Natural killer cell treated with Interleukin-12 subunit alpha and Interleukin-12 subunit beta and Interleukin-15 and Interleukin-18, amount 100 ng/mL, for 72 hours (primary cell): ENCODE data around the gene LRRC38. TPM values are rescaled to one million over a fixed set of nuclear protein-coding genes. Genes with fewer than 3 reads are reported as not detected.

Experiments used
- ATAC-seq, 2 donors: fragments of 150-1000 bp; cut with Tn5 transposase in 1 of 2; sonication (Bioruptor Pico), chemical (Tn5 transposase) in 1 of 2; 2 replicates each; pipeline ENCODE4 v1.10.0; 2021
- DNase-seq: peaks from one replicate; pipeline ENCODE4 v3.0.0; 2022; ENCODE audit warnings: low spot score
- H3K27ac Mint-ChIP-seq, 2 donors: 1 replicate in 1 of 2; 2 replicates in 1 of 2; pipeline ENCODE4 v1.8.0; 2022; ENCODE audit warnings: mixed read lengths in 2 of 2, mild to moderate bottlenecking in 1 of 2, moderate library complexity in 1 of 2
- H3K27me3 Mint-ChIP-seq, 2 donors: 1 replicate in 1 of 2; 2 replicates in 1 of 2; pipeline ENCODE4 v1.8.0; 2022; ENCODE audit warnings: mixed read lengths in 2 of 2
- H3K36me3 Mint-ChIP-seq: one replicate; pipeline ENCODE4 v1.8.0; 2022; ENCODE audit warnings: mixed read lengths
- H3K4me1 Mint-ChIP-seq, 2 donors: 1 replicate in 1 of 2; 2 replicates in 1 of 2; pipeline ENCODE4 v1.8.0; 2022; ENCODE audit warnings: low read depth in 2 of 2, mixed read lengths in 2 of 2, mild to moderate bottlenecking in 1 of 2
- H3K4me3 Mint-ChIP-seq: one replicate; pipeline ENCODE4 v1.8.0; 2022; ENCODE audit warnings: mixed read lengths
- H3K9me3 Mint-ChIP-seq: 2 replicates; pipeline ENCODE4 v1.8.0; 2022; ENCODE audit warnings: mixed read lengths
- total RNA-seq, 2 donors: library from RNA; stranded (reverse); gene quantifications; one replicate each; pipeline ENCODE4 v1.2.3, GENCODE V29; 2022

LRRC38 gene
- total RNA-seq, 2 donors from 2014 or later, result not detected

- DNase-seq (no peak), ATAC-seq (peak in 1 of 2 donors; percentile 7)
- Mint-ChIP-seq H3K4me3 (no peak overlapping the region), H3K9me3 (no peaks in the 10 kb centered on the region), H3K27me3 (peaks cover 8 to 11% of the 10 kb centered on the region in 2 donors), H3K36me3 (no peaks in the 10 kb centered on the region), H3K4me1 (no peaks in the 10 kb centered on the region), H3K27ac (no peak overlapping the region)
Measured at GRCh38 chr1:13507075-13507474, 6.7 kb downstream of the LRRC38 start.

DNA sequence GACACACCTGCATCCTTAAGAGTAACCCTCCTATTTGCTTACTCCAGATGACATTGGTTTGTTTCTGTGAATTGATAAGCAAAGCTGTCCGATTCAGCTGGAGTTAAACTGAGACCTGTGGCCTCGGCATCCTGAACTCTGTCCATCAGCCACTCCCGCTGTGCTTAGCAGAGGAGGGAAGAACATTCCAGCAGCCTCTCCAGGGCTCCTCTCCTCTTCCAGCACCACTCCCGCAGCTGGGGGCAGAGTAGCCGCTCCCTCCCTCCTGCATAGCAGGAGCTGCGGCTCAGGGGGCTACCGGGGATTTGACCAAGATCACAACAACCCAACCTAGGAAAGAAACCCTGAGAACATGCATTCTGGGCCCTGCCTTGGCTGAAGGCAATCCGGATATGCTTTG, 8.8 kb downstream of the LRRC38 start:
- DNase-seq, result no peak

GRCh38 chr1:13500806-13501205, 13.0 kb downstream of the LRRC38 start:
- Mint-ChIP-seq H3K27ac (no peak overlapping the region), H3K4me1 (no peaks in the 10 kb centered on the region), H3K9me3 (no peaks in the 10 kb centered on the region), H3K36me3 (no peaks in the 10 kb centered on the region), H3K27me3 (peaks cover 11 to 30% of the 10 kb centered on the region in 2 donors), H3K4me3 (no peak overlapping the region)
- DNase-seq (no peak), ATAC-seq (no peak)

More for the DNA sequence above, 8.8 kb downstream of the LRRC38 start:
- H3K27me3 Mint-ChIP-seq, result peaks cover 11 to 13% of the 10 kb centered on the region in 2 donors
- H3K9me3 Mint-ChIP-seq, result no peaks in the 10 kb centered on the region
- no peaks in the 10 kb centered on the region for H3K4me1 Mint-ChIP-seq
- H3K36me3 Mint-ChIP-seq, result no peaks in the 10 kb centered on the region
- no peak overlapping the region for H3K27ac Mint-ChIP-seq
- ATAC-seq, result no peak
- H3K4me3 Mint-ChIP-seq, result no peak overlapping the region

GRCh38 chr1:13499422-13499821, 14.4 kb downstream of the LRRC38 start:
- Mint-ChIP-seq H3K36me3 (no peaks in the 10 kb centered on the region), H3K4me1 (no peaks in the 10 kb centered on the region), H3K4me3 (no peak overlapping the region), H3K27ac (no peak overlapping the region), H3K27me3 (peaks cover 9 to 37% of the 10 kb centered on the region in 2 donors), H3K9me3 (no peaks in the 10 kb centered on the region)
- DNase-seq (no peak), ATAC-seq (no peak)

DNA sequence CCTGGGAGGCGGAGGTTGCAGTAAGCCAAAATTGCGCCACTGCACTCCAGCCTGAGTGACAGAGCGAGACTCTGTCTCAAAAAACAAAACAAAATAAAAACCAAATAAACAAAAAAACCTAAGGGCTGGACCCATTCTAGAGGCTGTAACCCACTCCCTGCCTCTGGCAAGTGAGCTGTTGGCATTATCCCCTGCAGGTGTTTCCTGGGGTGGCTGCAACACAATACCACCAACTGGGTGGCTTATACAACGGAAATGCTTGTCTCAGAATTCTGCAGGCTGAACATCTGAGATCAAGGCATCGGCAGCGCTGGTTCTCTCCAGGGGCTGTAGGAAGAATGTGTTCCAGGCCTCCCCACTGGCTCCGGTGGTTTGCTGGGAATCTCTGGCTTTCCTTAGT, 15.2 kb downstream of the LRRC38 start:
- Mint-ChIP-seq H3K4me1 (no peaks in the 10 kb centered on the region), H3K9me3 (no peaks in the 10 kb centered on the region), H3K4me3 (no peak overlapping the region), H3K27ac (no peak overlapping the region), H3K27me3 (peaks cover 6 to 37% of the 10 kb centered on the region in 2 donors), H3K36me3 (no peaks in the 10 kb centered on the region)
- ATAC-seq (no peak), DNase-seq (no peak)

DNA sequence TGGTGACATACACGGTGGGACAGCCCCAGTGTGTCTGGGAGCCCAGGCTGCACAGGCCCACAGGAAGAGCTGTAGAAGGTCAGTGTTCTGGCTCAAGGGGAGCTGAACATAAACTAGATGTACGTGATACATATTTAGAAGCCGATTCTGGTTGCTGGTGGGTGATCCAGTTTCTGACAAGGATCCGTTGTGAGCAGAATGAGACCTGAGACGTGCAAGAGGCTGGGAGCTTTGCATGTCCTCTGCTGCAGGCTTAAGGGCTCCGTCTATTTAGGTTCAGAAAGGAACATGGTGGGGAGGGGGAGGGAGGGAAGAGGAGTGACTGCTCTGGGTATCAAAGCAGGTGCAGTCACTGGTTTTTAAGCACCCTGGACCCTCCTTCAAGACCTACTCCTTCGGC, 18.6 kb downstream of the LRRC38 start:
- Mint-ChIP-seq H3K27me3 (peaks cover 9 to 31% of the 10 kb centered on the region in 2 donors), H3K27ac (no peak overlapping the region), H3K36me3 (no peaks in the 10 kb centered on the region), H3K9me3 (no peaks in the 10 kb centered on the region), H3K4me3 (no peak overlapping the region), H3K4me1 (no peaks in the 10 kb centered on the region)
- no peak for ATAC-seq
- no peak for DNase-seq

GRCh38 chr1:13494712-13495111, 19.1 kb downstream of the LRRC38 start:
- Mint-ChIP-seq H3K9me3 (no peaks in the 10 kb centered on the region), H3K4me3 (no peak overlapping the region), H3K36me3 (no peaks in the 10 kb centered on the region), H3K27ac (no peak overlapping the region), H3K27me3 (peaks cover 9 to 30% of the 10 kb centered on the region in 2 donors), H3K4me1 (no peaks in the 10 kb centered on the region)
- DNase-seq (no peak), ATAC-seq (no peak)

DNA sequence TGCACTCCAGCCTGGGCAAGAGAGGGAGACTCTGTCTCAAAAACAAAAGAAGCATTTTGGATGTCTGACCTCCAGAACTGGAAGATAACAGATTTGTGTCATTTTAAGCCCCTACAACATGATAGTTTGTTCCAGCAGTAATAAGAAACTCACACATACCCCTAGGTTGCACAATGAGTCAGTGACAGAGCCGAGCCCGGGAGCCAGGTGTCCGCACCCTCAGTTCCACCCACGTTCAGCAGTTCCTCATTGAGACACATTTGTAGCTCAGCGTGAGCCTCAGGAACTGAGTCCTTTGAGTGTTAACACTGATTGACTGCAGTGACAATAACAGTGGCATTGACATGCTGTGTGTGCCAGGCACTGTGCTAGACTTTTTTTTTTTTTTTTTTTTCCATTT, 19.8 kb downstream of the LRRC38 start:
- H3K27me3 Mint-ChIP-seq, result peaks cover 10 to 25% of the 10 kb centered on the region in 2 donors
- no peak overlapping the region for H3K4me3 Mint-ChIP-seq
- no peaks in the 10 kb centered on the region for H3K9me3 Mint-ChIP-seq
- DNase-seq (no peak), ATAC-seq (no peak)
- H3K4me1 Mint-ChIP-seq, result no peaks in the 10 kb centered on the region
- H3K36me3 Mint-ChIP-seq, result no peaks in the 10 kb centered on the region
- no peak overlapping the region for H3K27ac Mint-ChIP-seq

DNA sequence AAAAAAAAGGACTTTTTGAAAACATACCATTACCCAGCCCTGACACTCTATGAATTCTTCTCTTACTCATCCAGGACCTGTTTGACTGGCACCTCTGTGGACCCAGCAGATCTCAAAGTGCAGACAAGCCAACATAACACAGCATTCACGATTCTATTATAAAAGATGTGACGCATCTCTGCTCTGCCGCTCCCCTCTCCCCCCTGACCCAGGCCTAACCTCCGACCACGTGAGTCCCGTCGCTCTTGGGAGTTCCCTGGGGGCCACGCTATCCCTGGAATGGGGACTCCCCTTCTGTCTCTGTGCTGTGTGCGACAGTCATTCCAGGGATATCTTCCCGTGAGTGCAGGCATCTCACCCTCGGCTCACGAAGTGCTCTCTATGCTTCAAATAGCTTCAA, 21.1 kb downstream of the LRRC38 start:
- Mint-ChIP-seq H3K27me3 (peaks cover 13 to 35% of the 10 kb centered on the region in 2 donors), H3K9me3 (no peaks in the 10 kb centered on the region), H3K27ac (no peak overlapping the region), H3K36me3 (no peaks in the 10 kb centered on the region), H3K4me1 (no peaks in the 10 kb centered on the region), H3K4me3 (no peak overlapping the region)
- DNase-seq, result no peak
- no peak for ATAC-seq

GRCh38 chr1:13487957-13488356, 25.8 kb downstream of the LRRC38 start:
- ATAC-seq, result no peak
- Mint-ChIP-seq H3K9me3 (no peaks in the 10 kb centered on the region), H3K36me3 (no peaks in the 10 kb centered on the region), H3K27ac (no peak overlapping the region), H3K4me3 (no peak overlapping the region), H3K4me1 (no peaks in the 10 kb centered on the region), H3K27me3 (peaks cover 23 to 38% of the 10 kb centered on the region in 2 donors)
- DNase-seq, result no peak

DNA sequence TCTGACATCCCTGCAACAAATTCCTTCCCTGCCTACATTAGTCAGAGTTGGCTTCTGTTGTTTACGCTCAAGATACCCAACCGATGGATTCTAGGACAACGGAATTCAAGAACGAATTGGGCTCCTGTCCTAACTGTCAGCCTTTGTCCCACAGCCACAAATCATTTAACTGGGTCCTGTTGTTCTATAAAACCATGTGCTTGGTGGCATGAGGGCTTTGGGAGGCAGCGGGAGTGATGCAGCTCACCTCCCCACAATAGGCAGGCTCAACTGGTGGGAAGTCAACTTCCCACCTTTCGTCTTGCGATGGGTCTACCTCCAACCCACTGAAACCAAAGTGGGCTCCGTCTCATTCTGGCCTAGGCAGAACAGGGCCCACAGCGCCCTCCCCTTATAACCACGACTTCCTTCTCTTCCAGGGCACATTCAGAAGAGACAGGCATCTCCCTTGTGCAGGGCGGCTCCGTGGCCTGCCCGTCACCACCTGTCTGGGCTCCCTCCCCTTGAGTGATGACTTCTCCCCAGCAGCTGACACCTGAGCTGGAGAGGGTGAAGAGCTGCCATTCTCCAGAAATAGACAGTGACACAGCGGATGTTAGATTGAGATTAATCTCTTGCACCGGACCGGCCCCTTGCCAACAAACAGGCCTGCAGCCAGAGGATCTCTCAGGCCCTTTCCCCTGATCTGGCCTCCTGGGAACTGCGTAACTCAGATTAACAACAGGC, 26.5 kb downstream of the LRRC38 start:
- Mint-ChIP-seq H3K9me3 (no peaks in the 10 kb centered on the region), H3K4me3 (no peak overlapping the region), H3K27me3 (peaks cover 19 to 37% of the 10 kb centered on the region in 2 donors), H3K27ac (no peak overlapping the region), H3K36me3 (no peaks in the 10 kb centered on the region), H3K4me1 (no peaks in the 10 kb centered on the region)
- DNase-seq (no peak), ATAC-seq (no peak)

GRCh38 chr1:13483946-13484345, 29.9 kb downstream of the LRRC38 start:
- Mint-ChIP-seq H3K27ac (no peak overlapping the region), H3K27me3 (peaks cover 17 to 29% of the 10 kb centered on the region in 2 donors), H3K9me3 (no peaks in the 10 kb centered on the region), H3K4me1 (peaks cover 0 to 2% of the 10 kb centered on the region in 2 donors), H3K4me3 (no peak overlapping the region), H3K36me3 (no peaks in the 10 kb centered on the region)
- DNase-seq, result no peak
- no peak for ATAC-seq

DNA sequence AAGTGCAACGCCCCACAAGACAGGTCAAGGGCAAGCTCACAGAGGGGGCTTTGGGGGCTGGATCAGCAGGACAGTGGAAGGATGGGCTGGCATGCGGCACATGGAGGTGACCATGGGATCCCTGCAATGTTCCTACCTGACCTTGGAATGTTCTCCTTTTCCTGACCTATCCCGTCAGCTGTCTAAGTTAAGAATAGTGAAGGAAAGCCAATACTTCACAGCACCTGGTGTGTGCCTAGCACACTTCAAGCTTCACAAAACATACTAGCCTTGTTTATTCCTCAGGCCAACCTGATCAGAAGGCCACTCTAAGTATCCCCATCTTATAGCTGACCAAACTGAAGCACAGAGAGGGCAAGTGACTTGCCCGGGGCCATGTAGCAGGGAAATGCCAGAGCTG, 31.2 kb downstream of the LRRC38 start:
- no peaks in the 10 kb centered on the region for H3K9me3 Mint-ChIP-seq
- H3K4me1 Mint-ChIP-seq, result peaks cover 0 to 2% of the 10 kb centered on the region in 2 donors
- ATAC-seq, result no peak
- H3K27me3 Mint-ChIP-seq, result peaks cover 18 to 19% of the 10 kb centered on the region in 2 donors
- no peak overlapping the region for H3K27ac Mint-ChIP-seq
- H3K36me3 Mint-ChIP-seq, result no peaks in the 10 kb centered on the region
- DNase-seq, result no peak
- H3K4me3 Mint-ChIP-seq, result no peak overlapping the region

GRCh38 chr1:13479171-13479856, 34.5 kb downstream of the LRRC38 start:
- no peaks in the 10 kb centered on the region for H3K36me3 Mint-ChIP-seq
- DNase-seq, result no peak
- H3K27ac Mint-ChIP-seq, result no peak overlapping the region
- H3K4me3 Mint-ChIP-seq, result no peak overlapping the region
- peaks cover 0 to 2% of the 10 kb centered on the region in 2 donors for H3K4me1 Mint-ChIP-seq
- H3K27me3 Mint-ChIP-seq, result peaks cover 0 to 9% of the 10 kb centered on the region in 2 donors
- H3K9me3 Mint-ChIP-seq, result no peaks in the 10 kb centered on the region
- ATAC-seq, result peak in 1 of 2 donors; percentile 15
